NK-92 treated with Interleukin-12 subunit alpha and Interleukin-12 subunit beta, amount 100 ng/mL, for 24 hours (cell line): ENCODE data around the gene HOXD8.

ENCODE experiments used
- DNase-seq: peaks from one replicate; lab custom pipeline; 2025; lab: John Stamatoyannopoulos, UW

HOXD8 gene

DNA sequence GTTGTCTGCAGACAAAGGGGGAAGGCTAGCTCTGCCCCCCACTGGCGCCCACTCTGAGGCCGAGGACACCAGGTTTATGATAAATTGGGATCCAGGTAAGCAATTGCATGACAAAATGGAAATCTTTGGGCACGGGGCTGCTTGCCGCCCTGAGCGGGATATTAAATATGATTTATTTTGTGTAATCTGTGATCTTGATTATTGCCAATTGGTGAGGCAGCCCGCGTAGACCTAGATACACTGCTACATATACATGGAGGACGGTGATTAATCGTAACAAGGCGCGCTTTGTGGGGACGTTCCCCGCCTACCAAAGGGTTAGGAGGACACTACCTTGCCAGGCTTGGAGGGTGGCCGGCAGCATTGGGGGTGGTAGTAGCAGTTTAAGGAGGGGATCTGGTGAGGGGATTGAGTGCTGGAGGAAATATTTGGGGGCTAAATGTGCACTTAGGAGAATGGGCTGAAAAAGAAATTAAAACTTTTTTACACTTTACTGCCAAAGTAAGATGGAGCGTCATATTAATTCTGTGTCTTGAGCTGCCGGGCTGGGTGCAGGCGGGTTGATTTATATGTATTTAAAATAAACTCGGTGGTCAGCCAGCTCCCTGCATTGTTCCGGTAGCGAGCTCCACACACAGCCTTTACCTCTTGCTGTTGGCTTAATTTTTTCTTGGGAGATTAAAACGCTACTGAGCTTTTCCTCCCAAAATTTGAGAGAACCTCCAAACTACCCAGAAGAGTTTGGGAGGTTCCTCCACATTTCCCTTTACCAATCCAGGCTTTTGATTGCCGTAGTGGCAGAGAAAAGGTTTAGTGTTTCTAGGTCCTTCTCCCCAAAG is 31.7 kb downstream of the HOXD8 start:
- DNase-seq, result no peak

GRCh38 chr2:176161825-176162626 is 32.5 kb downstream of the HOXD8 start:
- no peak for DNase-seq

GRCh38 chr2:176162911-176163671 is 33.6 kb downstream of the HOXD8 start:
- DNase-seq, result no peak

GRCh38 chr2:176163672-176164056 is 34.2 kb downstream of the HOXD8 start:
- no peak for DNase-seq

GRCh38 chr2:176164201-176164600 is 34.7 kb downstream of the HOXD8 start:
- no peak for DNase-seq

- DNase-seq, result no peak
Measured at GRCh38 chr2:176164611-176165369, 35.3 kb downstream of the HOXD8 start.

GRCh38 chr2:176165370-176166050 is 36.0 kb downstream of the HOXD8 start:
- DNase-seq, result no peak

- DNase-seq, result no peak
Measured at GRCh38 chr2:176166272-176166671, 36.8 kb downstream of the HOXD8 start.

DNA sequence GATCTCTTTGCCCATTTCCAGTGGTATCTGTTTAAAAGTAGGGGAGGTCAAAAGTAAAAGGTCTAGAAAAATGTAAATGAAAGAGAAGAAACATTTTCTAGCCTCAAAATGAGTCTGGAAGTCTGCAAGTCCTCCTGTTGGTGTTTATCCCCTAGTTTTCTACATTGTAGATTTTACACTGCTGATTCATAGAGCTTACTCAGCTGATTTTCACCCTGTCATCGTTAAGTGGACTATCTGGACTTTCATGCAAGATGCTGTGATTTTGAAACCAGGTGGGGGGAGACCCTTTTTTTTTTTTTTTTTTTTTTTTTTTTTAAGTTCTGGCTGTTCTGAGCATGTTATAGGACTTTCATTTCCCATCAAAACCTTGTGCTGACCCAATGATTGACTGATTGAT is 37.9 kb downstream of the HOXD8 start:
- DNase-seq, result no peak

- no peak for DNase-seq
Measured at GRCh38 chr2:176169181-176169580, 39.7 kb downstream of the HOXD8 start.

DNA sequence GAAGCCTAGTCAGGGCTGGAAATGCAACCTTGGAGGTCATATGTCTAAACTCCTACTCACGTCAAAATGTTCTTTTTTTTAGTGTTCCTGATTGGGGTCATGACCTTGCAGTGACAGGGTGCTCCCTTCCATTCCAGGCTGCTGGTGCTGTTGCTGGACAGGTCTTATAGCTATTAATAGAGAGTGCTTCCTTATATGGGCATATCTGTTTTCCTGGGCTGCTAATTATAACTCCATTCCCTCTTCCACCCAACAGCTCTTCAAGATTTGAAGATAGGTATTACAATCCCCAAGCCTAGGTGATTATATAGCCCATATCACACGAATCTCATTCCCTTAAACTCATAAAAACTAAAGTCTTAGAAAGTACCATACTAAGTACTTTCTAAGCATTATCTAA is 40.2 kb downstream of the HOXD8 start:
- DNase-seq, result no peak

DNA sequence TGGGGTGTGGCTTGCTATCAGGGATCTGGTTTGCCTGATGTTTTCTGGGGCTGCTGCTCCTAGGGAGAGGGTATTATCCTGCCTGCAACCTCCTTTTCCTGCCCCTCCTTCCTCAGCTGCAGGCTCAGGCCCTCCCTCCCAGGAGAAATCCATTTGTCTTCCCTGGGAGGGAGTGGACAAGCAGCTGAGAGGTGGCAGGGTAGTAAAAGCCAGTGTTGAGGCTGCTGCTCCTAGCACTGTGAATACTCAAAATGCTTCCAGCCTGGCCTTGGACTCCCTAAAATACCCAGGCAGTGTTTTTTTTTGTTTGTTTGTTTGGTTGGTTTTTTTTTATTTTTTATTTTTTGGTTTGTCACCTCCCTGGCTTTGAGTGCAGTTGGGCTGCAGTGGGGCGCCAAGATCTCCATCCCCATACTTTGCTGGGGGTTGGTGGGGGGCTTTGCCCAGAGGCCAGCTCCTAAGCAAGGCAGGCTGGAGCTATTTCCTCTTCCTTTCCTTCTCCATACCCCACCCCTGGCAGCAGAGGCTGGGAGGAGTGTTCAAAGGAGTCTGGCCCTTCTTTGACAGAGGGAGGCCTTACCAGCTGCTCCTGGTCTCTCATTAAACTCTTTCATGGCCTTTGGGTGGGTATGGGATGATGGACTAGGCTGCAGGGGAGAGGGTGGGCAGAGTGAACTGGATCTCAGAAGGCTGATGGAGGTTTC is 41.2 kb downstream of the HOXD8 start:
- DNase-seq, result no peak

- DNase-seq, result no peak
Measured at GRCh38 chr2:176171351-176172006, 42.0 kb downstream of the HOXD8 start.

GRCh38 chr2:176172007-176172894 is 42.7 kb downstream of the HOXD8 start:
- DNase-seq, result no peak

- DNase-seq, result no peak
Measured at GRCh38 chr2:176172895-176173566, 43.5 kb downstream of the HOXD8 start.

GRCh38 chr2:176173567-176174381 is 44.3 kb downstream of the HOXD8 start:
- DNase-seq, result no peak

DNA sequence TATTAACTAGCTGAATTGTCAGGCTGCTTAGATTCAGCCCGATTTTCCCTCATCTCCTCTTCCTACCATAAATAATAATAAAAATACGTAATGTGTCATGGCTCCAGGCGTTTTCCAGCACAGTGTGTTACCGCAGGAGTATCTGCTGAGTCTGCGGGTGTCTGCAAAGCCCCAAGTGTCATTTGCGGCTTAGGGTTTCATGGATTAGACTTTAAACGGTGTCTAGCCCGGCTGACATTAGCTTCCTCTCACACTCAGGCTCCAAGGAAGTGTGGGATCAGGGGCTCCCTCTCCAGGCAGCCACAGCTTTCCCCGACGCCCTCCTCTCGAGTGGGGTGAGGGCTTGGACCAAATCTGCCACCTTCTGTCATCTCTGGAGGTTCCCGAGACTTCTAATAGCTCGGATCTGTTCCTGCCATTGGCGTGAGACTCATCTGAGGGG is 44.9 kb downstream of the HOXD8 start:
- no peak for DNase-seq
